Epidermal melanocyte (primary cell): Measurements from ENCODE around the gene LRP6.
A peak's percentile ranks its signal among the peaks of the same experiment; 100 is the strongest.
"Not testable (repeated sequence)": the region's sequence is repeated elsewhere in the genome, so short reads cannot be mapped to it uniquely, and the experiment has no call there.

Experiments used
- DNase-seq: peaks from one replicate; pipeline ENCODE4 v3.0.0; 2011; ENCODE audit warnings: low spot score; ENCODE audit not compliant: insufficient read length

The LRP6 gene

DNA sequence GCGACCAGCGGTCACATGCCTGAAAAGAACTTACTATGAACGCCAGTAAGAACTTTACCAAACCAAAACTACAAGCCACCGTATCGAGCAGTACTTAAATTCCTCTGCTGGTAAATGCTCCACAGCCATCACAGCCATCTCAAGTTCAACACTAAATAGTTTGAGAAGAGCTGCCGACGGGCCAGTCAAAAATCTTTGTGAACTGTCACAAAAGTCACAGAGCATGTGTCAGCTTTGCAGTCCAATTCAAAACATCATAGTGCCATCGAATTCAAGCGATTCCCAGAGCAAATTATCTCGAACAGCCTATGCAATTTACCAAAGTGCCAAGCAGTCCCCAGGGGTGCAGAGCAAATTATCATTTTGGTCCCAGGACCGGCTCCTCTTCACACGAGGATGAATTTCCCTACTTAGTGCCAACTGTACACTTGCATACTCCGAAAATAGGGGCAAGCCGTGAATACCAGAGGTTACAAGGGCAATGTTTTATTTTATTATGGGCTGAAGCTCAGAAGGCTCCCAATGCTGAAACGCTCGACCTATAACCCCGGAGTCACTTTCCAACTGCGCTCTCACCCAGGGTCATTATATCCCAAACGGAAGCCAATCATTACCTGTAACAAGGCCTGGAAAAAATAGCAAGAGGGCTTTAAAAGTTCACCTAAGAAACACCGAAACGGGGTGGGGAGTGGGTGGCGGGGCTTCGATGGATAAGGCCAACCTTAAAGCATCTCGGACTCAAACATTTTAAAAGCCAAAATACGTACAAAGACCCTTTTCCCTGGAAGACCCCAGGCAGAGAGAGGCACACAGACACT, 1.1 kb downstream of the LRP6 start:
- DNase-seq: no peak

DNA sequence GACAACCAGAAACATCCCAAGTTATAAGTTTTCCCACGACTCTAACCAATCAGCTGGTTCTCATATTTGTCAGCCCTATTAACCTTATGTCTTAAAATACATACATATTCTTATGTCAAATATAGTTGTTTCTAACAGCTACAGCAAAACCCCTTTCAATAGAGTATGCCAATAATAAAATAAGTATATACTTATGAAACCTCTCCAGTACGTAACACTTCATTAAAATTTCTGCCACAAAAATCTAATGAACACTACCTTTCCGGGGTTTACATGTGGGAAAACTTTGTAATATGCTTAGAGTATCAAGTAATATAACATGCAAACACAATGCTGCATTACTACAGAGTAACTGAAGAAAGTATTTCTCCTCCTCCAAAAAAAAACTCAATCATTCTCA, 1.8 kb downstream of the LRP6 start:
- DNase-seq: no peak

DNA sequence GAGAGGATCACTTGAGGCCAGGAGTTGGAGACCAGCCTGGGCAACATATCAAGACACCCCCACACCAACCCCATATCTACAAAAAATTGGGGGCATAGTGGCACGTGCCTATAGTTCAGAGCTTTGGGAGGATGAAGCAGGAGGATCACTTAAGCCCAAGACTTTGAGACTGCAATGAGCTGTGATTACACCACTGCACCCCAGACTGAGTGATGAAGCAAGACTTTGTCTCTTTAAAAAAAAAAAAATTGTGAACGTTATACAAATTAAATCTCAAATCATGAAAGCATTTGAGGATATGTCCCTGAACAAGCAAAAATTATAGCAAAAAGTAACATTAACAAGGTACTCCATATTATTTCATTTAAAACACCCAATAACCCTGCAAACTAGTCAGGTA, 2.9 kb downstream of the LRP6 start:
- DNase-seq: no peak

DNA sequence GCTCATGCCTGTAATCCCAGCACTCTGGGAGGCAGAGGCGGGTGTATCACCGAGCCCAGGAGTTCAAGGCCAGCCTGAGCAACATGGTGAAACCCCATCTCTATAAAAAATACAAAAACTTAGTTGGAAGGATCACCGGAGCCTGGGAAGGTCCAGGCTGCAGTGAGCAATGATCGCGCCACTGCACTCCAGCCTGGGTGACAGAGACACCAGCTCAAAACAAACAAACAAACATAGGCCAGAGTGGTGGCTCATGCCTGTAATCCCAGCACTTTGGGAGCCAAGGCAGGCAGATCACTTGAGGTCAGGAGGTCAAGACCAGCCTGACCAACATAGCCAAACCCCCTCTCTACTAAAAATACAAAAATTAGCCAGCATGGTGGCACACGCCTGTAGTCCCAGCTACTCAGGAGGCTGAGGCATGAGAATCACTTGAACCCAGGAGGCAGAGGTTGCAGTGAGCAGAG, 10.5 kb downstream of the LRP6 start:
- DNase-seq: not testable (repeated sequence)

DNA sequence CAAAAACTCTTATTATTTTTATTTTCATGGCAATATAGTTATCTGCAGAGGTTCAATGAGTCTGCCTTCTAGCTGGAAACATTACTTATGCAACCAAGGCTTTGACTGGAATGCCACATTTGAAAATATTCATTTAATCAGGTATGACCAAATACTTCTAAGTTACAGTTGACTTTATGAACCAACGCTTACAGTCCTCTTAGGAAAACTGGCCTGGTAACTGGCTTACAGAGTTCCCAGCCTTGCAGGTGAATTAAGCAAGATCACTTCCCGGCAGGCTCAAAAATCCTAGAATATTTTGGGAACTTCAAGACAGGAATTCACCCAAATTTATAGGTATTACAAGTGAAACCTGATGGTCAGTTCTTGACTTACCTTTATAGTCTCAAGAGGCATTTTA, 12.3 kb downstream of the LRP6 start:
- no peak for DNase-seq

DNA sequence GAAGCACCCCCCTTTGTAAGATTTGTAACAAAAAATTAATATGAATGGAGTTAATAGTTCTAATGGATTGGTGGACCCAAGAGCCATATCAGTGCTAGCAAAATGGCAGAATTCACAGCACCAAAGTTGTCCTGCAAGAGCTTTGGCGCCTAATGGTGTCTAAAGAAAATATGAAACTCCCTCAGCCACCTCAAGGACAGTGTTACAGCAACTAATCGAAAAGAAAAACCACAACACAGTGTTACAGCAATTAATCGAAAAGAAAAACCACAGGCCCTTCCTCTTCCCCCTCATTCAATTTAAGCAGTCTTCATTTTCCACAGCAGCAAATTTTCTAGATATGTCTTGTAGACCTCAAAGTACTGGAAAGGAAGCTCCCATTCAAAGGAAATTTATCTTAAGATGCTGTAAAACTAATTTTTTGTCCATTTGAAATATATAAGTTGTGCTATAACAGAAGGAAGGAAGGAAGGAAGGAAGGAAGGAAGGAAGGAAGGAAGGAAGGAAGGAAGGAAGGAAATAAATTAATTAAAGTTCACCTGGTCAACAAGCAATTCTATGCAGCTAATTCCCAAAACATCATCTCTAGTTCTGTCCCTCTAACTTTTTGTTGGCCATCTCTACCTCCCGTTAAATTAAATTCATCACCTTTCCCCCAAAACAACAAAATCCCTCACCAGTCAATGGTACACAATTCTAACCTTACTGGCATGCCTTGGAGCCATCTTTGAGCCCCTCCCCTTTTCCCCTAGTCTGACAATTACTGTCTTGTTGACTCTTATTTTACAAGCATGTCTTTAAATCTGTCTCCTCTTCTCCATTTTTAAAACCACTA, 17.4 kb downstream of the LRP6 start:
- no peak for DNase-seq

DNA sequence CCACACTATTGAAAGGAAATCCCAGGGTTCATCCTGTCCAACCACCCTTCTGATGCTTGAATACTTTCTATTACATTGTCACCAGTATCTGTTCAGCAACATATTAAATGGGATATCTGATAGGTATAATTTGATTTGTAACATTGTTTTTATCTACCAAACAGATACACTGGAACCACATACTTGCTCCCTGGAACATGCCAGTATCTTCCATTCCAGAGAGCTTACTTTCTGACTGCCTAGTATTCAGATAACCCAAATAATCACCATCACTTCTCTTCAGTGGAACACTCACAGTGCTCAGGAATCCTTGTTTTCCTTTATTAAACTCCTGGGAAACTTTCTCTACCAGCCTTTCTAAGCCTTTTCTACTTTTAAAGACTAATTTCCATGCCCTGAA, 19.3 kb downstream of the LRP6 start:
- no peak for DNase-seq

DNA sequence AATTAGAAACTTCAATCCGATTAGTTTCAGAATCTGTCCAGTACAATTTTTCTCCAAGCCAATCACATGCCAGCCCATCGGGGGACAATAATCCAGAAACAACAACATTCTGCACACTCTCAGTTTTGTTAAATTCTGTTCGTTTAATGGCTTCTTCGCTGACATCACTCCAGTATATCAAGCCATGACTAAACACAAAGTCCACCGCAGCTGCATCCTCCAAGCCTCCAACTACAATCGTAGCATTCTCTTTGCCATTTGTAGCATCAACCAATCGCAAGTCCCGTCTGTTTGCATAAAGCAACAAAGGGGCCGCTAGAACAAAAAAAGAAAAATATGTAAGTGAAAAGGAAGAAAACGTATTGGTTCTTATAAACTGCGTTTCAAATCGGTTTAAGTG, 22.5 kb downstream of the LRP6 start:
- no peak for DNase-seq

DNA sequence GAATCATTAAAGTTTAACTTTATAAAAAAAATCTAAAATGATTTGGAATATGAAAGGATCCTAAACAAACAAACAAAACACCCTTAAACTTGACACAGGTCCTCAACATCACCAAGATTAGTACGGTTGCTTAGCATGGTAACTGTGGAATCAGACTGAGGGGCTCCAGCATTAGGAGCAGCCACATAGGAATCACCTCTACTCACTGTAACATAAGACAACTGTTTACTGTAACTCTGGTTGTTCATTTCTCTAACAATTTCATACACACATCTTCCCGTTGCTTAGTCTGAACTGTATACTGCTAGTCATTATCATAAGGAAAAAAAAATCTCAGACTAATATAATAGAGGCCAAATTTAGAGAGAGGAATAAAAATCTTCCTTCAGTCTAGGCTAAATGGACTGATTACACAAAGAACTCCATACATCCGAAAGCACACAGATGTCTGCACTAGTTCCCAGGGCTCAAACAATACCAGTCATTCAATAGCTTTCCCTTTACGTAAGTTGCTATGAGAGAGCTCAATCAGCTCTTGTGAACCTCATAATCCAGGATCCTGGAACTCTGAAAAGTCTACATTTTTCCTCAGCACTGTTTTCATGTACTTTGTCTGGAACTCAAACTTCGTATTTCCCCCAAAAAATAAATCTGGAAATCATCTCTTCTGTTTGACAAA, 26.0 kb downstream of the LRP6 start:
- peak; percentile 36 for DNase-seq

DNA sequence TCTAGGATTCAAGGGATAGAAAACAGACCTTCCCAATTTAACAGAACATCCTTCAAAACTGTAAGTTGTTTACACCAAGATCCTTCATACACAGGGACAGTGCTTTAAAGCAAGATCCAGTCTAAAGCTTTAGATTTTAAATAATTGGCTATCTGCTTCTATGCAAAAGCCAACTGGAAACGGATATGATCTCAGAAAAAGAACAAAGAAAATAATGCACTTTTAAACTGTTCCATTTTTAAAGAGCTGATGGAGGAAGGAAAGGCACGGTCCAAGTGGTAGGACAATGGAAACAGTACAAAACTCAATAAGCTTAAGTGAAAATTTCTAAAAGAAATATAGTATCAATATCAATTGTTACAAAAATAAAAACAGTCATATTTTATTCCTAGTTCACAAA, 27.7 kb downstream of the LRP6 start:
- no peak for DNase-seq

DNA sequence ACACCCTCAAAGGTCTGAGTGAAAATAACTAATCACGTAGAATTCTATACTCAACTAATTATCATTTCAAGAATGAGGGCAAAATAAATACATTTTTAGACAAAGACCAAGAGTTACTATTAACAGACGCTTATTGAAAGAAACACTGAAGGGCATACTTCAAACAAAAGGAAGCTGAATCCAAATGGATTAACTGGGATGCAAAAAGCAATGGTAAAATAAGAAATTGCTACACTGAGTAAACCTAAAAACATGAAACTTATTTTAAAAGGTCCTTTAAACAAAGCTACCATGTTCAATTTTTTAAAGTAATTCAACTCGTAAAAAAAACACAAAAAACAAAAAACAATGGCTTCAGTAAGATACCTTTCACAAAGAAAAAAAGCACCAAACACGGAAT, 28.2 kb downstream of the LRP6 start:
- no peak for DNase-seq

DNA sequence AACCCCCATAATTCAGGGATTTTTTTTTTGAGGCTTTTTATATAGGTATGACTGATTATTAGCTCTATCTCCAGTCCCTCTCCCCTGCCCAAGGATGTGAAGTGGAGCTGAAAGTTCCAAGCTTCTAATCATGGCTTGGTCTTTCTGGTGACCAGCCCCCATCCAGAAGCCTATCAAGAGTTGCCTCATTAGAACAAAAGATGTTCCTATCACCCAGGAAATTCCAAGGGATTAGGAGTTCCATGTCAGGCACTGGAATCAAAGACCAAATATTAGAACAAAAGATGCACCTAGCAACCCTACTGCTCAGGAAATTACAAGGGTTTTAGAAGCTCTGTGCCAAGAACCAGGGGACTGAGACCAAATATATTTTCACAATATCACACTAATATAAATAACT, 29.9 kb downstream of the LRP6 start:
- DNase-seq: no peak

DNA sequence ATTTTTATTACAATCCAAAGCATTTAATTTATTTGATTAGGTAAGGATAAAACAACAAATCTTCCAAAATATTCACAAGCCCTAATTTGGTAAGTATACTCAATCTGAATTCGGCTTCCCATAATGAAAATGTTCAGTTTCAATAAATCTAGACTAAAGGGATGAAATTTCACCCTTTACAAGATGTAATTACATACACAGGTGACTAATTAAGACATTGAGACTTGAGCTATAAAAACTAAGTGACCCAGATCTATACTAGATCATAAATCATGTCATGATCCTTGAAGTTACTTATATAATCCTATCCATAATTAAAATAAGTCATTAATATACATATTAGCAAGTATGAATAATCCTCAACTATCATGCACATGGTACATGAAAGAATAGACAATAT, 36.6 kb downstream of the LRP6 start:
- DNase-seq: no peak

DNA sequence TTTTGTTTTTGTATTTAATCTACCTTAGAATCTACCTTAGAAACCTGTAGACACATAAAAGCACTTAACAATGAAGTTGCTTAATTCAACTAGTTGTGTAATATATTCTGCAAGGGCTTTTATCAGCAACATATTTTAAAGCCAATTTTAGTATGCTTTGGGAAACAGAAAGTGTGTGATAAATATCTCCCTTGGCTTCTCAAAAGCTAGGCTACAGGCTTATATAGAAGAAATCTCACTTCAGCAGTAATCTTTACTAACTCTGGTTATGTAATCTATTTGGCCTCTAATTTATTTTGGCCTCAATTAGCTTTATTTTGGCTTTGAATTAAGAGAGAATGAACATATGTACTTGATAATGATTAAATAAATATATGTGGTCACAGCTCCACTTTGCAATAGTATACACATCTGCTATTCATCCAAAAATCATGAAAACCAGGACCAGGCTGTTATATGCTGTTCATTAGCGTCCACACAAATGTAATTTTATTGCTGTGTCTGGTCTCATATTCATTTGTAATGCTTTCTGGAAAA, 37.2 kb downstream of the LRP6 start:
- DNase-seq: no peak

DNA sequence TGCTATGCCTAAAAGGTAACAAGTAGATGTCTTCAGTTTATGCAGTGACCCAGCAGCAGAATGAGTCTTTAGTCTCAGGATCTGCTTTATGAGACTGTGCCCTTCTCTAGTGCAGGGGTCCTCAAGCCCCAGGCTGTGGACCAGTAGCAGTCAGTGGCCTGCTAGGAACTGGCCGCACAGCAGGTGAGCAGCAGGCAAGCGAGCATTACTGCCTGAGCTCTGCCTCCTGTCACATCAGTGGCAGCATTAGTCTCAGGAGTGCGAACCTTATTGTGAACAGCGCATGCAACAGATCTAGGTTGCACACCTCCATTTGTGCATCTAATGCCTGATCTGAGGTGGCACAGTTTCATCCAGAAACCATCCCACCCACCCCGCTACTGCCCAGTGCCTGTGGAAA, 38.4 kb downstream of the LRP6 start:
- DNase-seq: no peak

DNA sequence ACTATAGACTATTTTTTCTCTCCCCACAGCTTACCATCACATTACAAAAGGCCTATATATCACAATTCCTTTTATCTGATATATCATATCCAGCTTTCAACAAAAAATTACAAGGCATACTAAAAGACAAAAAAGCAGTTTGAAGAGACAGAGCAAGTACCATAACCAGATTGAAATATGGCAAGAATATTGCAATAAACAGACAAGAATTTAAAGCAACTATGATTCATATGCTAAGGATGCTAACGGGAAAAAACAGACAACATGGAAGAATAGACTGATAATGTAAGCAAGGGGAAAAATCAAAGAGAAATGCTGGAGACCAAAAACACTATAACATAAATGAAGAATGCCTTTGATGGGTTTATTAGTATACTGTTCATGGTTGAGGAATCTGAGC, 40.7 kb downstream of the LRP6 start:
- DNase-seq: no peak

DNA sequence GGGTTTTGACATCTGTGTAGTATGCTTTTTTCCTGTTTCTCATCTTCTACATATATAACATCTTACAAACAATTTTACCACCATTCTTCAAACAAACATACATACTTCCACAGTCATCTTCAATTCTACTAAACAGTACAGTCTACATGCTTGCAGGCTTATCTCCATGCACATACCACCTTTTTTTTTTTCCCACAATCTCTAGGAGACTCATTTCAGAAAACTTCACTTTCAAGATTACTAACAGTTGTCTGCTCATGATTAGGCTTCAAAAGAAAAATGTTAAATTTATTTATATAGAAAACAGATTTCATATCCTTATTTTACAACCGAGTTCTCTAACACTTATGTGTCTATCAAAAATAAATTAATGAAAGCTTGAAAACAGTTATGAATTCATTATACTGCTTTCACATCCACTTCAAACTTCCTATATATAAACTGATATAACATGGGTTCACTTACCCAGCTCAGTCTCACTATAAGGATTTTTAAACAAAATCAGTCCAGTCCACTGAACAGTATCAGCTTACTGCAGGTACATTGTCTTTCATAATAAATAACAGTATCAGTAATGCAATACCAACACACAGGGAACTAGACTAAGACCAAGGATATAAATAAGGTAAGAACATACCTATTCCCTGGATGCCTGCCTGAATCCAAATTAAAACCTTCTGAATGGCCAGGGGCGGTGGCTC, 42.5 kb downstream of the LRP6 start:
- no peak for DNase-seq

DNA sequence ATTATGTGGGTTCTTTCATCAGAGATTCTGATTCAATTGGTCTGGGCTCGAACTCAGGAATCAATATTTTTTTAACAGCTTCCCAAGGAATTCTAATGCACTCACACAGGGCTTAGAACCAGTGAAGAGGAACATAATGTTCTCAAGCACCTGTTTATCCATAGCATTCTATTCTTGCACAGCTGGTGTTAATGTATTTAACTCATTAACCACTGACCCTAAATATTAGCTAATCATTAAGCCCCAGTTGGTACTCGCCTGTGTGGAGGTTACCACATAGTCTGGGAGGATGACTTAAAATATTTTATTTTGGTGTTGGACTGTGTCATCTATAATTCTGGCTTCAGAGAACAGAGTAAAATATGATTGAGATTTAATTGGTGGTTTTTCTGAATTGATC, 45.3 kb downstream of the LRP6 start:
- DNase-seq: no peak

DNA sequence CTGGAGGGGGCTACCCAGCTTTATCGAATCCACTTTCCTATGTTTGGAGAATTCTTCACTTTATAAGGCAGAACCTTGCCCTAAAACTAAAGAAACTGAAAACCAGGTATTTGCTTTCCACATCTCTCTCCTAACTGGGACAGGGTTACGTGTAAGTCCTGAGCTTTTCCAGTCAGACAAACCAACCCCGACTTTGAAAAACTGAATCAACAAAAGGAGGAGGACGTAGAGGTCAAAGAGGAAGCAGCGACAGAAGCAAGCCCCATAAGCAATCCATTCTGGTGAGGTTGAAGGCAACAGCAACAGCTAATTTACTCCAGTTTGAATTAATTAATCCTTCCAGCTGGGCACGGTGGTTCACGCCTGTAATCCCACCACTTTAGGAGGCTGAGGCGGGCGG, 47.2 kb downstream of the LRP6 start:
- no peak for DNase-seq

DNA sequence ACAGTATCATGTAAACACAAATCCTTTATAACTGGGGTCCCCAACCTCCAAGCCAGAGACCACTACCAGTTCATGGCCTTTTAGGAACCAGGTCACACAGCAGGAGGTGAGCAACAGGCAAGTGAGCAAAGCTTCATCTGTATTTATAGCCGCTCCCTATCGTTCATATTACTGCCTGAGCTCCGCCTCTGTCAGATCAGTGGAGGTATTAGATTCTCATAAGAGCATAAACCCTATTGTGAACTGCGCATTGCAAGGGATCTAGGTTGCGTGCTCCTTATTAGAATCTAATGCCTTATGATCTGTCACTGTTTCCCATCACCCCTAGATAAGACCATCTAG, 49.9 kb downstream of the LRP6 start:
- no peak for DNase-seq

DNA sequence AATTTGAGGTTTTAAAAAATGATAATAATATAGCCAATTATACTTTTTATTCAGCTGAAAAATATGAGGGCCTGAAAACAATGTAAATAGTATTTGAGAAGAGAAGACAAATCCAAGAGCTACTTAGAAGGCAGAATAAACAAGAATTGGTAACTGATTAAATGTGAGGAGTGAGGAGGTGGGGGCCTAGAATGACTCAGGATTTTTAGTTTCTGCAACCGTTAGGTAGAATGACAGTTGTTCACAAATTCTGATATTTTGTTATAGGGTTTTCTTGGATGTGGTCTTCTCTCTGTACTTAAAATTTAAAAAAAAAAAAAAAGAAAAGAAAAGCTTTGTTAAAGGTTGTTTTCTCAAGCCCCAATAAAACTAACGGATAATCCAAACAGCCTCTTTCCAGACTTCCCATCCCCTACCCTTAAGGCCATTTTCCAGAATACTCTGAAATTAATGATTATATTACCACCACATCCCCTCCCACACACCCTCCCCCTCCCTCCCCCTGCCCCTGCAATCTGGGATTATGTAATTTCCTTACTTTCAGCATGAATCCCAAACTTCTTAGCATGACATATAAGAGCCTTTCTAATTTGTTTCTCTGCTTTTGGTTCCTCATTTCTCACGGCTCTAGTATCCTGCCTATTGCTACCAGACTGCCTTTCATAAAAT, 50.4 kb downstream of the LRP6 start:
- no peak for DNase-seq
